Activated CD4-positive, alpha-beta T cell treated with anti-CD3 and anti-CD28 coated beads for 4 hours (primary cell): ENCODE measurements around the gene ULK2.

ENCODE experiments used
- DNase-seq, 2 donors: peaks; one replicate each; pipeline ENCODE4 v3.0.0-alpha.2; 2020

ULK2 gene

DNA sequence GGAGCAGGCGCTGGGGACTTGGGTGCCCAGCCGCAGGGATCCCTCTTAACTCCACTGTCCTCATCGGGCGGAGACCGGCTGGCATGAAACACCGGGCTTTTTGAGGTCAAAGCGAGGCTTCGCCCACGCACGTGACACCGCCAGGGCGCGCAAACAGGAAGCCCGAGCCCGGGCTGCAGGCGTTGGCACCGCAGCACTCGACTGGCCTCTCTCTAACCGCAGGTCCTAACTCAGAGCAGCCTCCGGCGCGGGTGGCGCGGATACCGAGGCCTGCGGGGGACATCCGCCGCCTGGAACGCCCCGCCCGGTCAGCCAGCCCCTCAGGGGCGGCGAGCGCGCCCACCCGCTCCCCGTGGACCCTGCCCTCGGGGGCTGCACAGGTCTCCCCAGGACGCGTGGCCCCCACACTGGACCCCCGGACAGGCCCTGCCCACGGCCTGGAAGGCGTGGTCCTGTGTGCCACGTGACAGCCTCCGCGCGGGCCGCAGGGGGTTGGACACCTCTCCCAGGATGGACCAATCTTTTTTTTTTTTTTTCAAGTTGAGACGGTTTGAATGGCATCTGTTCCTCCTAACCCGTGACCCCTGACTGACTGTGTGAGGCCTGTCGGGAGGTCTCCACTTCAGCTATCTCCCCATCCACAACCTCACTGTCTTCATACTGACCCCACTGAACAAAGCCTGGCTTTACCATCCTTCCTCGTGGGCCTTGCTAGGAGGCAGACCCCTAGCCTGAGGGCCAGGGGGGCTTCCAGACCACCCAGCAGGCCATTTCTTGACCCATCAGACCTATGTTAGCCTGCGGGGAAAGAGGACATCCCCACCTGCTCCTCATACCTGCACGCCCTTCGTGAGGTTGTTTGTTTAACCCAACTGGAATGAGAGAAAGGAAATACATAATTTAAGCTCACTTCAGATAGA lies 143.0 kb downstream of the ULK2 start:
- peak; percentile 33 to 37 for DNase-seq

DNA sequence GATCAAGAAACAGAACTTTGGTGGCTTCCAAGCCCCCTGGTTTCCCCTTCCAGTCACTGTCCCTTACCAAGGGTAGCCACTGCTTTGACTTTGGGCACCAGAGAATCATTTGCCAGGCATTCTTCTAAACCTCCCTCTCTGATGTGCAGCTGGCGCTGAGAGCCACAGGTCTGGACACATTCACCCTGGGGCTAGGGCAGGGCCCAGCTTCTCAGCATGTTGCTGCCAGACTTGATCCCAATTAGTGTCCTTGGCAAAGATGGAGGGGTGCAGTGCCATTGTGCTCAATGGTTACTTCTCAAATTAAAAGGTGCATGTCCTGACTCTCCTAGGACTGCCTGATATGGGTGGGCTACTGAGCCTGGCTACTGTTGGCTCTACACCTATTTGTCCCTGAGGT lies 143.8 kb downstream of the ULK2 start:
- no peak for DNase-seq
